ENCODE data around the gene GPS2.

GRCh38 chr17:7332111-7332510, 17.0 kb upstream of the GPS2 start:
- TF ChIP-seq ZNF384 (IDR thresholded peaks at IDR 0.05) (no peak), ARNT (IDR thresholded peaks at IDR 0.05) (no peak), PKNOX1 (IDR thresholded peaks at IDR 0.05) (no peak), FOXA1 (IDR thresholded peaks at IDR 0.05) (no peak), FOXM1 (IDR thresholded peaks at IDR 0.05; ENCODE audit: borderline replicate concordance) (no peak), BHLHE40 (IDR thresholded peaks at IDR 0.05; ENCODE audit: borderline replicate concordance) (no peak), SP1 (IDR thresholded peaks at IDR 0.05) (no peak), HDGF (IDR thresholded peaks at IDR 0.05; ENCODE audit: borderline replicate concordance) (no peak), L3MBTL2 (conservative IDR thresholded peaks at IDR 0.05) (no peak), NFRKB (IDR thresholded peaks at IDR 0.05) (no peak), FOXK2 (IDR thresholded peaks at IDR 0.05) (no peak), SUZ12 (IDR thresholded peaks at IDR 0.05) (no peak), TARDBP (IDR thresholded peaks at IDR 0.05) (no peak)
